ENCODE measurements around the gene TTC29. TPM values are rescaled to one million over a fixed set of nuclear protein-coding genes. Genes with fewer than 3 reads are reported as not detected.

Gene TTC29
- total and polyA plus RNA-seq, 9 of the 15 experiments (the other 6 are each of a cell fraction or from before 2014, with no cell fraction given), result 0.04 TPM; not detected in 8

DNA sequence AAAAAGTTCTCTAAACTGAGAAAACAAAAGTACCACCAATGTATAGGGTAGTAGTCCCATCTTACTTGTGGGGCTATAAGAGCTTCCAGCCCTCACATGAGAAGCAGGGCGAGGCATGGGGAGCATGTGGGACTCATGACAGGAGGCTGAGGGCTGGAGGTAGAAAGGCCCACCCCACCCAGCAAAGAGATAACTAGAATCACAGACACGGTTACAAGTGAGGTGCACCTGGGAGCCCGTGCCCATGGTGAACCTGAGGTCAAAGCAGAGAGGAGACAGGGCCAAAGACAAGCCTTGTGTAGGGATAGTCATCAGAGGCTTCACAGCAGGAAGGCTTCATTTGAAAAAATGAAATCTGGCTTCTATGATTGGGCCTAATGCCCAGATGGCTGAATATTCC is 55.4 kb downstream of the TTC29 start:
- no peak for DNase-seq (ENCODE audit: extremely low read depth in 1 of 4, low spot score in 3 of 4)
- ATAC-seq, result no peak

More for the DNA sequence above, 55.4 kb downstream of the TTC29 start:
- H3K79me2 ChIP-seq (ENCODE audit: control insufficient read depth, insufficient read depth, low read length), result no peaks in the 10 kb centered on the region
- 0% methylated on average over 2 of the region's 3 CpGs for WGBS (ENCODE audit: insufficient coverage, low coverage, missing lambda C conversion rate)
- H3K9me3 ChIP-seq (replicated peaks; ENCODE audit: control insufficient read depth, insufficient read depth, low read depth, low read length), result no peaks in the 10 kb centered on the region
- no peaks in the 10 kb centered on the region for H4K20me1 ChIP-seq (replicated peaks; ENCODE audit: control insufficient read depth, insufficient read depth, low read length)
- FAIRE-seq, result no peak
- TF ChIP-seq, protein P1, sequence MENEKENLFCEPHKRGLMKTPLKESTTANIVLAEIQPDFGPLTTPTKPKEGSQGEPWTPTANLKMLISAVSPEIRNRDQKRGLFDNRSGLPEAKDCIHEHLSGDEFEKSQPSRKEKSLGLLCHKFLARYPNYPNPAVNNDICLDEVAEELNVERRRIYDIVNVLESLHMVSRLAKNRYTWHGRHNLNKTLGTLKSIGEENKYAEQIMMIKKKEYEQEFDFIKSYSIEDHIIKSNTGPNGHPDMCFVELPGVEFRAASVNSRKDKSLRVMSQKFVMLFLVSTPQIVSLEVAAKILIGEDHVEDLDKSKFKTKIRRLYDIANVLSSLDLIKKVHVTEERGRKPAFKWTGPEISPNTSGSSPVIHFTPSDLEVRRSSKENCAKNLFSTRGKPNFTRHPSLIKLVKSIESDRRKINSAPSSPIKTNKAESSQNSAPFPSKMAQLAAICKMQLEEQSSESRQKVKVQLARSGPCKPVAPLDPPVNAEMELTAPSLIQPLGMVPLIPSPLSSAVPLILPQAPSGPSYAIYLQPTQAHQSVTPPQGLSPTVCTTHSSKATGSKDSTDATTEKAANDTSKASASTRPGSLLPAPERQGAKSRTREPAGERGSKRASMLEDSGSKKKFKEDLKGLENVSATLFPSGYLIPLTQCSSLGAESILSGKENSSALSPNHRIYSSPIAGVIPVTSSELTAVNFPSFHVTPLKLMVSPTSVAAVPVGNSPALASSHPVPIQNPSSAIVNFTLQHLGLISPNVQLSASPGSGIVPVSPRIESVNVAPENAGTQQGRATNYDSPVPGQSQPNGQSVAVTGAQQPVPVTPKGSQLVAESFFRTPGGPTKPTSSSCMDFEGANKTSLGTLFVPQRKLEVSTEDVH (IDR thresholded peaks at IDR 0.05; ENCODE audit: low read depth, partially characterized antibody), result no peak
- TF ChIP-seq SRF (CRISPR knock-in tag; IDR thresholded peaks at IDR 0.05), result no peak
- no peak for TF ChIP-seq RERE (CRISPR knock-in tag; IDR thresholded peaks at IDR 0.05; ENCODE audit: borderline replicate concordance)
- no peak for TF ChIP-seq XRCC3 (IDR thresholded peaks at IDR 0.05)
- no peak for TF ChIP-seq IRF9 (tag; IDR thresholded peaks at IDR 0.05)
- TF ChIP-seq ZNF3 (CRISPR knock-in tag; IDR thresholded peaks at IDR 0.05), result no peak
- no peak for TF ChIP-seq ILF3 (IDR thresholded peaks at IDR 0.05; ENCODE audit: borderline replicate concordance)
- CTCF ChIA-PET (ENCODE audit: low intra/inter-chr PET ratio), result no interaction called here
- BruUV-seq (replicated peaks), result no TSS peak
- H3K36me3 ChIP-seq (ENCODE audit: control insufficient read depth, insufficient read depth, low read length), result no peaks in the 10 kb centered on the region
- intact Hi-C loops (cut with micrococcal nuclease), result no loop called here
- H3K9me1 ChIP-seq (ENCODE audit: control insufficient read depth, insufficient read depth, low read length), result no peaks in the 10 kb centered on the region
- in situ Hi-C loops (cut with MboI), result no loop called here
- no peak overlapping the region for H3K9ac ChIP-seq (ENCODE audit: insufficient read depth in 1 of 2, low read depth in 2 of 2, low read length in 2 of 2)
- POLR2A ChIA-PET, result no interaction called here
- no peaks in the 10 kb centered on the region for H3K27me3 ChIP-seq (ENCODE audit: control insufficient read depth in 2 of 2, insufficient read depth in 2 of 2, low read length in 2 of 2)
- H3K4me1 ChIP-seq (replicated peaks in 1 of 2; ENCODE audit: control insufficient read depth in 2 of 2, insufficient read depth in 2 of 2, low read length in 2 of 2), result no peaks in the 10 kb centered on the region
- no peak overlapping the region for H3K4me2 ChIP-seq (ENCODE audit: insufficient read depth, low read length)
- no peak overlapping the region for H3K4me3 ChIP-seq
- H3K27ac ChIP-seq (ENCODE audit: extremely low read depth, low read depth, low read length), result no peak overlapping the region
- H2AFZ ChIP-seq (ENCODE audit: low read depth, low read length), result no peak overlapping the region
